GM10266 (cell line): Measurements from ENCODE around the gene CHID1.
A peak's percentile ranks its signal among the peaks of the same experiment; 100 is the strongest.

Source experiments
- DNase-seq: peaks from one replicate; pipeline ENCODE4 v3.0.0; 2012; ENCODE audit errors: extremely low spot score
- TF ChIP-seq, protein P1 (sequence below): IDR thresholded peaks from 2 replicates; pipeline ENCODE4 v1.5.1; 2012; ENCODE audit warnings: mild to moderate bottlenecking, low read depth; ENCODE audit not compliant: control insufficient read depth, insufficient read depth; ENCODE audit errors: missing control alignments

Gene CHID1

GRCh38 chr11:917426-917825 lies 6.8 kb upstream of the CHID1 start:
- DNase-seq = no peak
- TF ChIP-seq, protein P1, sequence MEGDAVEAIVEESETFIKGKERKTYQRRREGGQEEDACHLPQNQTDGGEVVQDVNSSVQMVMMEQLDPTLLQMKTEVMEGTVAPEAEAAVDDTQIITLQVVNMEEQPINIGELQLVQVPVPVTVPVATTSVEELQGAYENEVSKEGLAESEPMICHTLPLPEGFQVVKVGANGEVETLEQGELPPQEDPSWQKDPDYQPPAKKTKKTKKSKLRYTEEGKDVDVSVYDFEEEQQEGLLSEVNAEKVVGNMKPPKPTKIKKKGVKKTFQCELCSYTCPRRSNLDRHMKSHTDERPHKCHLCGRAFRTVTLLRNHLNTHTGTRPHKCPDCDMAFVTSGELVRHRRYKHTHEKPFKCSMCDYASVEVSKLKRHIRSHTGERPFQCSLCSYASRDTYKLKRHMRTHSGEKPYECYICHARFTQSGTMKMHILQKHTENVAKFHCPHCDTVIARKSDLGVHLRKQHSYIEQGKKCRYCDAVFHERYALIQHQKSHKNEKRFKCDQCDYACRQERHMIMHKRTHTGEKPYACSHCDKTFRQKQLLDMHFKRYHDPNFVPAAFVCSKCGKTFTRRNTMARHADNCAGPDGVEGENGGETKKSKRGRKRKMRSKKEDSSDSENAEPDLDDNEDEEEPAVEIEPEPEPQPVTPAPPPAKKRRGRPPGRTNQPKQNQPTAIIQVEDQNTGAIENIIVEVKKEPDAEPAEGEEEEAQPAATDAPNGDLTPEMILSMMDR = no peak

- TF ChIP-seq, protein P1 = no peak
- no peak for DNase-seq
These were observed 4.3 kb upstream of the CHID1 start for GRCh38 chr11:914747-915501.

- DNase-seq = no peak
- TF ChIP-seq, protein P1 = no peak
These were observed 3.6 kb upstream of the CHID1 start for GRCh38 chr11:914204-914603.

DNA sequence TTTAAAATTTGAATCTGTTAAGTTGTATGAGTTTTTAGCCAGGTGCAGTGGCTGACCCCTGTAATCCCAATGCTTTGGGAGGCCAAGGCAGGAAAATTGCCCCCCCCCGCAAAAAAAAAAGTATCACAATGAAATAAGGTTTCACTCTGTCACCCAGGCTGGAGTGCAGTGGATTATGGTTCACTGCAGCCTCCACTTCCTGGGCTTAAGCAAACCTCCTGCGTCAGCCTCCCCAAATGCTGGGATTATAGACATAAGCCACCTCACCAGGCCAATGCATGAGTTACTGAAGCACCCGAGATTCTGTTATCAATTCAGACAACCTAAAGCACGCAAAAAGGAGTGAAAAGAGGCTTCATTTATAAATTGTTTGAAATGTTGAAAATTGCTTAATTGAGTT lies 2.4 kb upstream of the CHID1 start:
- no peak for DNase-seq
- TF ChIP-seq, protein P1 = no peak

DNA sequence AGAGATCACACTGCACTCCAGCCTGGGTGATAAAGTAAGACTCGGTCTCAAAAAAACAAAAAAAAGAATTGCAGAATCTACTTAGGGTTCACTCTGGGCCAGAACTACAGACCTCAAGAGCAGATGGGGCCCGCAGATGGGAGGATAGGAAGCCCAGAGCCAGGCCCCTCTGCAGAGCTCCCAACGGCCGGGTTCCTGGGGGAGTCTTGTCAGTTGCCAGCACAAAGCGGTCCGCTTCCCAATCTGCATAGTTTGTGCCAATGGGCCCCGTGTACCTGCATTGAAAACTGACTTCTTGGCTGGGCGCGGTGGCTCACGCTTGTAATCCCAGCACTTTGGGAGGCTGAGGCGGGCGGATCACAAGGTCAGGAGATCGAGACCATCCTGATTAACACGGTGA lies 1.7 kb upstream of the CHID1 start:
- DNase-seq = no peak
- TF ChIP-seq, protein P1 = no peak

GRCh38 chr11:911890-912219 lies 1.2 kb upstream of the CHID1 start:
- no peak for DNase-seq
- TF ChIP-seq, protein P1 = no peak

- TF ChIP-seq, protein P1 = no peak
- DNase-seq = peak; percentile 70
These were observed 650 bp upstream of the CHID1 start for GRCh38 chr11:911031-911889.
